Neural cell (in vitro differentiated cells): ENCODE results near the gene LRRC14B. TPM values are rescaled to one million over a fixed set of nuclear protein-coding genes. Genes with fewer than 3 reads are reported as not detected.

Experiments
- H2AFZ ChIP-seq: fragments of 200-600, 300-800 bp; sonication (generic), shearing (Covaris generic); 2 replicates; pipeline ENCODE4 v1.6.0; 2014; ENCODE audit warnings: low read depth, mild to moderate bottlenecking, antibody characterized with exemption, low read length, moderate library complexity
- H3F3A ChIP-seq: fragments of 200-600 bp; shearing (Covaris generic); 2 replicates; pipeline ENCODE4 v1.6.1; 2016; ENCODE audit warnings: mild to moderate bottlenecking, moderate library complexity, mixed read lengths, antibody characterized with exemption, low read length; ENCODE audit not compliant: insufficient read depth, poor library complexity, severe bottlenecking
- H3K27ac ChIP-seq: fragments of 200-600, 300-800 bp; sonication (generic), shearing (Covaris generic); 2 replicates; pipeline ENCODE4 v1.5.1; 2014; ENCODE audit warnings: mild to moderate bottlenecking, low read length, moderate library complexity
- H3K27me3 ChIP-seq: fragments of 300-800, 200-600 bp; sonication (generic), shearing (Covaris generic); 2 replicates; pipeline ENCODE4 v1.6.0; 2014; ENCODE audit warnings: mild to moderate bottlenecking, low read depth, low read length, moderate library complexity; ENCODE audit not compliant: insufficient read depth
- H3K36me3 ChIP-seq: fragments of 300-800, 200-600 bp; sonication (generic), shearing (Covaris generic); 2 replicates; pipeline ENCODE4 v1.5.1; 2014; ENCODE audit warnings: mild to moderate bottlenecking, antibody characterized with exemption, low read length, moderate library complexity; ENCODE audit not compliant: insufficient read depth
- H3K4me2 ChIP-seq: fragments of 300-800, 200-600 bp; sonication (generic), shearing (Covaris generic); 2 replicates; pipeline ENCODE4 v1.6.0; 2014; ENCODE audit warnings: mild to moderate bottlenecking, low read length
- H3K4me3 ChIP-seq: fragments of 300-800, 200-600 bp; sonication (generic), shearing (Covaris generic); 2 replicates; pipeline ENCODE4 v1.5.1; 2014; ENCODE audit warnings: mild to moderate bottlenecking, low read length, moderate library complexity
- H3K79me2 ChIP-seq: fragments of 200-600 bp; shearing (Covaris generic); replicated peaks from 2 replicates; pipeline ENCODE4 v1.6.0; 2014; ENCODE audit warnings: mild to moderate bottlenecking, low read length, moderate library complexity; ENCODE audit not compliant: insufficient read depth
- H3K9ac ChIP-seq: fragments of 300-800, 200-600 bp; sonication (generic), shearing (Covaris generic); 2 replicates; pipeline ENCODE4 v1.6.1; 2016; ENCODE audit warnings: mild to moderate bottlenecking, low read length, mixed read lengths
- H3K9me2 ChIP-seq: fragments of 200-600 bp; shearing (Covaris generic); 2 replicates; pipeline ENCODE4 v1.6.1; 2016; ENCODE audit warnings: mild to moderate bottlenecking, low read length, mixed read lengths; ENCODE audit not compliant: insufficient read depth
- H3K9me3 ChIP-seq: fragments of 200-600, 300-800 bp; sonication (generic), shearing (Covaris generic); 2 replicates; pipeline ENCODE4 v1.6.1; 2016; ENCODE audit warnings: mild to moderate bottlenecking, mixed run types, low read length, moderate library complexity, mixed read lengths
- H4K20me1 ChIP-seq: fragments of 200-600 bp; shearing (Covaris generic); 2 replicates; pipeline ENCODE4 v1.6.1; 2016; ENCODE audit warnings: mild to moderate bottlenecking, mixed run types; ENCODE audit not compliant: insufficient read depth
- EP300 ChIP-seq: fragments of 450-650 bp; conservative IDR thresholded peaks from 2 replicates; pipeline ENCODE4 v1.6.1; 2014; ENCODE audit warnings: antibody characterized with exemption, mild to moderate bottlenecking, moderate library complexity; ENCODE audit not compliant: poor library complexity, severe bottlenecking
- EZH2 ChIP-seq: fragments of 200-600, 300-800 bp; shearing (Covaris generic), sonication (generic); IDR thresholded peaks from 2 replicates; pipeline ENCODE4 v1.6.1; 2014; ENCODE audit warnings: antibody characterized with exemption, low read length, borderline replicate concordance, mild to moderate bottlenecking; ENCODE audit not compliant: insufficient read depth, poor library complexity, severe bottlenecking
- MXI1 ChIP-seq: fragments of 450-650 bp; conservative IDR thresholded peaks from 2 replicates; pipeline ENCODE4 v1.6.1; 2014; ENCODE audit warnings: antibody characterized with exemption, mild to moderate bottlenecking; ENCODE audit not compliant: poor library complexity, severe bottlenecking
- POLR2AphosphoS5 ChIP-seq: IDR thresholded peaks from 2 replicates; pipeline ENCODE4 v1.6.1; 2012
- RAD21 ChIP-seq: fragments of 450-650 bp; conservative IDR thresholded peaks from 2 replicates; pipeline ENCODE4 v1.6.1; 2014; ENCODE audit warnings: antibody characterized with exemption, mild to moderate bottlenecking, moderate library complexity
- SMC3 ChIP-seq: fragments of 450-650 bp; conservative IDR thresholded peaks from 2 replicates; pipeline ENCODE4 v1.6.1; 2014; ENCODE audit warnings: antibody characterized with exemption, mild to moderate bottlenecking, moderate library complexity; ENCODE audit not compliant: poor library complexity
- TAF1 ChIP-seq: IDR thresholded peaks from 2 replicates; pipeline ENCODE4 v1.6.1; 2012; ENCODE audit warnings: low read depth
- polyA plus RNA-seq: library from polyadenylated mRNA; depleted of rRNA; stranded (reverse); fragments of >200 nt; gene quantifications from 2 replicates; pipeline ENCODE4 v1.2.3, GENCODE V29; 2014
- TF ChIP-seq, protein P1 (sequence below): IDR thresholded peaks from 2 replicates; pipeline ENCODE4 v1.6.1; 2012; ENCODE audit warnings: borderline replicate concordance
- TF ChIP-seq, protein P2 (sequence below): fragments of 450-650 bp; IDR thresholded peaks from 2 replicates; pipeline ENCODE4 v1.5.1; 2014; ENCODE audit warnings: antibody characterized with exemption, mild to moderate bottlenecking, moderate library complexity; ENCODE audit not compliant: poor library complexity, severe bottlenecking

The LRRC14B gene
- polyA plus RNA-seq, 1 donor from 2014 or later = not detected

DNA sequence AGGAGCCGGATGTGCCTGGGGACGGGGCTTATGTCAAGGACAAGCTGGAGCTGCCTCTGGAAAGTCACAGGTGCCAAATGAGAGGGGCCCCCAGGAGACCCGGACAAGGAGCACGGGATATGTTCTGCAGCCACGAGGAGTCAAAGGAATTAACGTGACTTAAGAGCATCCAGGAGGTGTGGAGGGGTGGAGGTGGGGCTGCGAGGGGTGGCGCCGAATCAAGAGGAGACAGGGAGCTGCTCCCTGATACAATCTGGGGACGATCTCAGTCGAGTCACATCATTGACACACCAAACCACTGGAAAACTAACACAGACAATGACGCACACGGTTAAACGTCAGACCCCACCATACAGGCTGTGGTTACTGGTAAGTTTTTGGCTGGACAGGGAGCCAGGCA is 16.3 kb downstream of the LRRC14B start:
- H3K79me2 ChIP-seq = peaks cover 21% of the 10 kb centered on the region
- H3K36me3 ChIP-seq = no peaks in the 10 kb centered on the region
- TF ChIP-seq TAF1 (no peak), POLR2AphosphoS5 (no peak), EZH2 (no peak), MXI1 (no peak), EP300 (no peak), SMC3 (no peak), RAD21 (no peak)
- TF ChIP-seq, protein P1, sequence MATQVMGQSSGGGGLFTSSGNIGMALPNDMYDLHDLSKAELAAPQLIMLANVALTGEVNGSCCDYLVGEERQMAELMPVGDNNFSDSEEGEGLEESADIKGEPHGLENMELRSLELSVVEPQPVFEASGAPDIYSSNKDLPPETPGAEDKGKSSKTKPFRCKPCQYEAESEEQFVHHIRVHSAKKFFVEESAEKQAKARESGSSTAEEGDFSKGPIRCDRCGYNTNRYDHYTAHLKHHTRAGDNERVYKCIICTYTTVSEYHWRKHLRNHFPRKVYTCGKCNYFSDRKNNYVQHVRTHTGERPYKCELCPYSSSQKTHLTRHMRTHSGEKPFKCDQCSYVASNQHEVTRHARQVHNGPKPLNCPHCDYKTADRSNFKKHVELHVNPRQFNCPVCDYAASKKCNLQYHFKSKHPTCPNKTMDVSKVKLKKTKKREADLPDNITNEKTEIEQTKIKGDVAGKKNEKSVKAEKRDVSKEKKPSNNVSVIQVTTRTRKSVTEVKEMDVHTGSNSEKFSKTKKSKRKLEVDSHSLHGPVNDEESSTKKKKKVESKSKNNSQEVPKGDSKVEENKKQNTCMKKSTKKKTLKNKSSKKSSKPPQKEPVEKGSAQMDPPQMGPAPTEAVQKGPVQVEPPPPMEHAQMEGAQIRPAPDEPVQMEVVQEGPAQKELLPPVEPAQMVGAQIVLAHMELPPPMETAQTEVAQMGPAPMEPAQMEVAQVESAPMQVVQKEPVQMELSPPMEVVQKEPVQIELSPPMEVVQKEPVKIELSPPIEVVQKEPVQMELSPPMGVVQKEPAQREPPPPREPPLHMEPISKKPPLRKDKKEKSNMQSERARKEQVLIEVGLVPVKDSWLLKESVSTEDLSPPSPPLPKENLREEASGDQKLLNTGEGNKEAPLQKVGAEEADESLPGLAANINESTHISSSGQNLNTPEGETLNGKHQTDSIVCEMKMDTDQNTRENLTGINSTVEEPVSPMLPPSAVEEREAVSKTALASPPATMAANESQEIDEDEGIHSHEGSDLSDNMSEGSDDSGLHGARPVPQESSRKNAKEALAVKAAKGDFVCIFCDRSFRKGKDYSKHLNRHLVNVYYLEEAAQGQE = no peak
- TF ChIP-seq, protein P2, sequence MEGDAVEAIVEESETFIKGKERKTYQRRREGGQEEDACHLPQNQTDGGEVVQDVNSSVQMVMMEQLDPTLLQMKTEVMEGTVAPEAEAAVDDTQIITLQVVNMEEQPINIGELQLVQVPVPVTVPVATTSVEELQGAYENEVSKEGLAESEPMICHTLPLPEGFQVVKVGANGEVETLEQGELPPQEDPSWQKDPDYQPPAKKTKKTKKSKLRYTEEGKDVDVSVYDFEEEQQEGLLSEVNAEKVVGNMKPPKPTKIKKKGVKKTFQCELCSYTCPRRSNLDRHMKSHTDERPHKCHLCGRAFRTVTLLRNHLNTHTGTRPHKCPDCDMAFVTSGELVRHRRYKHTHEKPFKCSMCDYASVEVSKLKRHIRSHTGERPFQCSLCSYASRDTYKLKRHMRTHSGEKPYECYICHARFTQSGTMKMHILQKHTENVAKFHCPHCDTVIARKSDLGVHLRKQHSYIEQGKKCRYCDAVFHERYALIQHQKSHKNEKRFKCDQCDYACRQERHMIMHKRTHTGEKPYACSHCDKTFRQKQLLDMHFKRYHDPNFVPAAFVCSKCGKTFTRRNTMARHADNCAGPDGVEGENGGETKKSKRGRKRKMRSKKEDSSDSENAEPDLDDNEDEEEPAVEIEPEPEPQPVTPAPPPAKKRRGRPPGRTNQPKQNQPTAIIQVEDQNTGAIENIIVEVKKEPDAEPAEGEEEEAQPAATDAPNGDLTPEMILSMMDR = no peak
- H3K9me2 ChIP-seq = no peaks in the 10 kb centered on the region
- H3K4me3 ChIP-seq = no peak overlapping the region
- H2AFZ ChIP-seq = no peak overlapping the region
- H3K27me3 ChIP-seq = no peaks in the 10 kb centered on the region
- H3K9ac ChIP-seq = no peak overlapping the region
- no peak overlapping the region for H3K27ac ChIP-seq
- no peaks in the 10 kb centered on the region for H4K20me1 ChIP-seq
- no peaks in the 10 kb centered on the region for H3F3A ChIP-seq
- H3K4me2 ChIP-seq = no peak overlapping the region
- no peaks in the 10 kb centered on the region for H3K9me3 ChIP-seq

DNA sequence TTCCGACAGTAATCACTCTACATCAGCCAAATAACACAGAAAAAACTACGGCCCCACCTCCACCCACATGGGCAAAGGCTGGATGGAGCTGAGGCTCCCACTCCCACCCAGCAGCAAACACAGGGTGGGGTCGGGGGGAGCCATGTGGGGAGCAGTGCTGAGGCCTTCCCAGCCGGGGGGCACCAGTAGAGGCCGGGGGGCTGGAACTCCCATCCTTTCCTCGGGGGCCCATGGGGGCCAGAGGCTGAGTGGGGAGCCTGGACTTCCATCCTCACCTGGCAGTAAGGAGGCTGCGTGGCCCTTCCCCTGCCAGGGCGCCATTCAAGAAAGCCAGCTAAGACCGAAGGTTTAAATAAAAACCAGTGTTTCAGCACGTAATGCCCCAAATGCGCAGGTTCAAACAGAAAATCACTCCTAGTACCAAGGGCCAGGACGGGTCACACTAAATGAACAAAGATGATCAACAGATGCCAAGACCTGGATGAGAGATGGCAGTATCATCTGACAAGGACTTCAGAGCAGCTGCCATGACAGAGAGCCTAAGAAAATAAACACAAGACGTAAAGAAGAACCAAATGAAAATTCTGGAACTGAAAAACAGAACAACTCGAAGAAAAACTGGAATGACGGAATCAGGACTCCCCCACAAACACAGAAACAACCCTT is 17.3 kb downstream of the LRRC14B start:
- TF ChIP-seq, protein P2 = no peak
- no peak for TF ChIP-seq EP300
- TF ChIP-seq, protein P1 = no peak
- no peak for TF ChIP-seq TAF1
- TF ChIP-seq POLR2AphosphoS5 = no peak
- TF ChIP-seq EZH2 = no peak
- TF ChIP-seq SMC3 = no peak
- TF ChIP-seq MXI1 = no peak
- no peak for TF ChIP-seq RAD21
- no peak overlapping the region for H2AFZ ChIP-seq
- H3K79me2 ChIP-seq = peaks cover 23% of the 10 kb centered on the region
- no peak overlapping the region for H3K9ac ChIP-seq
- no peak overlapping the region for H3K4me3 ChIP-seq
- H3K9me3 ChIP-seq = no peaks in the 10 kb centered on the region
- no peaks in the 10 kb centered on the region for H3K27me3 ChIP-seq
- no peaks in the 10 kb centered on the region for H4K20me1 ChIP-seq
- H3K9me2 ChIP-seq = no peaks in the 10 kb centered on the region
- H3K4me2 ChIP-seq = no peak overlapping the region
- H3F3A ChIP-seq = no peaks in the 10 kb centered on the region
- no peaks in the 10 kb centered on the region for H3K36me3 ChIP-seq
- H3K27ac ChIP-seq = no peak overlapping the region
